NOMO-1 (cell line): Measurements from ENCODE around the gene PDE11A.

Experiments used
- DNase-seq, 2 experiments: peaks; one replicate each; lab custom pipeline; 2025; ENCODE audit not compliant: unreplicated experiment in 2 of 2; lab: John Stamatoyannopoulos, UW

Gene PDE11A

GRCh38 chr2:177585234-177585863 lies 487.2 kb downstream of the PDE11A start:
- no peak for DNase-seq

DNA sequence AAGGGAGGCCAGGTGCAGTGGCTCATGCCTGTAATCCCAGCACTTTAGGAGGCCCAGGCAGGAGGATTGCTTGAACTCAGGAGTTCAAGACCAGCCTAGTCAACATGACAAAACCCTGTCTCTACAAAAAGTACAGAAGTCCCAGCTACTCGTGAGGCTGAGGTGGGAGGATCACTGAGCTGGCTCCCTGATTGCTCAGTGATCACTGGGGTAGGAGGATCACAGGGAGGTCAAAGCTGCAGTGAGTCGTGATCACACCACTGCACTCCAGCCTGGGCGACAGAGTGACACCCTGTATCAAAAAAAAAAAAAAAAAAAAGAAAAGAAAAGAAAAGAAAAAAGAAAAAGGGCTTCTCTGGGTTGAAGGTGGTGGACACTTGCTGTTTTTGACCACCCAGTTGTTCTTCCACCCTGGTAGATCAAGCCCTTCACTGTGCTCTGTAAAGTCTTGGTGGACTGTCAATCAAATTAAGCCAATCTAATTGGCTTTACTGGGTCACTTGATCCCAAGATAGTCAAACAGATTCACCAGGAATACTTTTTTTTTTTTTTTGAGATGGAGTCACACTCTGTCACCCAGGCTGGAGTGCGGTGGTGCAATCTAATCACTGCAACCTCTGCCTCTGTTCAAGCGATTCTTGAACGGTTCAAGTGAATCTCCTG lies 488.4 kb downstream of the PDE11A start:
- DNase-seq, result no peak

- no peak for DNase-seq
These were observed 490.6 kb downstream of the PDE11A start for GRCh38 chr2:177582000-177582399.

- DNase-seq, result no peak
These were observed 493.0 kb downstream of the PDE11A start for GRCh38 chr2:177579486-177580036.

DNA sequence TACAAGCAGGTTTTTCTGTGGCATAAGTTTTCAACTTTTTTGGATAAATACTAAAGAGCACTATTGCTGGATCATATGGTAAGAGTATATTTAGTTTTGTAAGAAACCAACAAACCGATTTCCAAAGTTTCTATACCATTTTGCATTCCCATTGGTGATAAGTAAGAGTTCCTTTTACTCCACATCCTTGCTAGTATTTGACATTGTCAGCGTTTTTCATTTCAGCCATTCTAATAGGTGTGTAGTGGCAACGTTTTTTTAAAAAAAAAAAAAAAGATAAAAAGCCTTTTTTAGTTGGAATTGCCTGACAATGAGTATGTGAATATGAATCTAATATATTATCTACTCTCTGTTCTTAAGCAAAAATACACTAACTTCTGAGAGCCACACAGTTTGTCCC lies 494.1 kb downstream of the PDE11A start:
- DNase-seq, result no peak

GRCh38 chr2:177577075-177577474 lies 495.5 kb downstream of the PDE11A start:
- no peak for DNase-seq

DNA sequence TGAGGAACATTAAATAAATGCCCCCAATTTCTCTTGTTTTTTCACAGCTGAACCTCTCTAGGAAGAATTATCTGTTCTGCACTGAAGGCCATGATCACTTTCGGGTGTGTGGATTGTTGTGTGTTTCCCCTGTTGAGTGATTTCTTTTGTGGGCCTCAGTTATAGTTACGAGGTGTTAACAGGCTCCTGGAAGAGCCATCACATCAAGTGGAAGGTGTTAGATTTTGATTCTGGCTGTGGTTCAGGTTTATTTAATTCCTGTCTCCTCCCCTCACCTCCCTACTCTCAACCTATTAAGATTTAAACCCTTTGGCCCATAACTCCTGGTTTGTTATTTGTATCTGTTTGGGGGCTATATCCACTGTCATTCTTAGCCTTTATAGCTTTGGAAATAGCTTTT lies 497.2 kb downstream of the PDE11A start:
- DNase-seq, result no peak

DNA sequence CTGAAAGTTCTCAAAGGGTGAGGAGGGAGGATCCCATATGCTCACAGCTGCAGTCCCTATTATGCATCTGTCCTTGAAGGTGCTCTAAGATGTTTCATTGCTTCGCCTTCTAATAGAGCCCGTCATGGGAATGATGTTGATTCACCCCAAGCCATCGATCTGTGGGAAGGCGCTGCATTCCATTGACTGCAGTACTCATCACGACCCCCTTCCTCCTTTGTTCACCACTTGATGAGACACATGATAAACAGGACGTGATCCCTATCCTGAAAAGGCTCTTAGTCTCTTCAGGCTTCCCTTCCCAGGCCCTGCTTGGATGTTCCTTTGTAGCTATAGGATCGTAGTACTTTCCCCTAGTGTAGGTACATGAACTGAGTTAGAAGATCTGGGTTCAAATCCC lies 498.2 kb downstream of the PDE11A start:
- DNase-seq, result no peak
